ENCODE data around the gene PRPF31.

The PRPF31 gene

GRCh38 chr19:54128796-54129616 is 13.5 kb downstream of the PRPF31 start:
- no peak for TF ChIP-seq GATA3 (IDR thresholded peaks at IDR 0.05; ENCODE audit: low read depth, low read length)
- no peak for TF ChIP-seq GATA2 (IDR thresholded peaks at IDR 0.05; ENCODE audit: low read depth, low read length)

- no peak for TF ChIP-seq GATA2 (IDR thresholded peaks at IDR 0.05; ENCODE audit: low read depth, low read length)
- no peak for TF ChIP-seq GATA3 (IDR thresholded peaks at IDR 0.05; ENCODE audit: low read depth, low read length)
Observed at GRCh38 chr19:54129617-54129996, 14.1 kb downstream of the PRPF31 start.

GRCh38 chr19:54133312-54133956 is 17.9 kb downstream of the PRPF31 start:
- no peak for TF ChIP-seq GATA2 (IDR thresholded peaks at IDR 0.05; ENCODE audit: low read depth, low read length)
- no peak for TF ChIP-seq GATA3 (IDR thresholded peaks at IDR 0.05; ENCODE audit: low read depth, low read length)

- TF ChIP-seq GATA2 (IDR thresholded peaks at IDR 0.05; ENCODE audit: low read depth, low read length) (no peak), GATA3 (IDR thresholded peaks at IDR 0.05; ENCODE audit: low read depth, low read length) (no peak)
Observed at GRCh38 chr19:54133957-54134590, 18.5 kb downstream of the PRPF31 start.

- TF ChIP-seq GATA2 (IDR thresholded peaks at IDR 0.05; ENCODE audit: low read depth, low read length) (no peak), GATA3 (IDR thresholded peaks at IDR 0.05; ENCODE audit: low read depth, low read length) (no peak)
Observed at GRCh38 chr19:54136086-54136863, 20.7 kb downstream of the PRPF31 start.

GRCh38 chr19:54136864-54137698 is 21.5 kb downstream of the PRPF31 start:
- TF ChIP-seq GATA2 (IDR thresholded peaks at IDR 0.05; ENCODE audit: low read depth, low read length), result no peak

GRCh38 chr19:54137699-54138488 is 22.3 kb downstream of the PRPF31 start, which contains the start of gene CNOT3:
Gene CNOT3 (plus strand): TSS chr19:54137762. CDS start chr19:54142979, 5,217 bp downstream.
- no peak for TF ChIP-seq GATA3 (IDR thresholded peaks at IDR 0.05; ENCODE audit: low read depth, low read length)
- no peak for TF ChIP-seq GATA2 (IDR thresholded peaks at IDR 0.05; ENCODE audit: low read depth, low read length)

- no peak for TF ChIP-seq GATA2 (IDR thresholded peaks at IDR 0.05; ENCODE audit: low read depth, low read length)
- TF ChIP-seq GATA3 (IDR thresholded peaks at IDR 0.05; ENCODE audit: low read depth, low read length), result no peak
Observed at GRCh38 chr19:54138489-54139256, 23.1 kb downstream of the PRPF31 start.

GRCh38 chr19:54141356-54141755 is 25.8 kb downstream of the PRPF31 start:
- TF ChIP-seq GATA3 (IDR thresholded peaks at IDR 0.05; ENCODE audit: low read depth, low read length), result no peak
- TF ChIP-seq GATA2 (IDR thresholded peaks at IDR 0.05; ENCODE audit: low read depth, low read length), result no peak

- TF ChIP-seq GATA2 (IDR thresholded peaks at IDR 0.05; ENCODE audit: low read depth, low read length) (no peak), GATA3 (IDR thresholded peaks at IDR 0.05; ENCODE audit: low read depth, low read length) (no peak)
Observed at GRCh38 chr19:54142166-54142780, 26.7 kb downstream of the PRPF31 start.

- no peak for TF ChIP-seq GATA3 (IDR thresholded peaks at IDR 0.05; ENCODE audit: low read depth, low read length)
- TF ChIP-seq GATA2 (IDR thresholded peaks at IDR 0.05; ENCODE audit: low read depth, low read length), result no peak
Observed at GRCh38 chr19:54145541-54146158, 30.1 kb downstream of the PRPF31 start.

Measured in SH-SY5Y (cell line).